Adipocyte (in vitro differentiated cells): ENCODE results near the gene NCKAP5.
A peak's percentile ranks its signal among the peaks of the same experiment; 100 is the strongest.

Experiments
- DNase-seq: peaks from one replicate; pipeline ENCODE4 v3.0.0-alpha.2; 2015; ENCODE audit warnings: low read depth
- H3K27me3 ChIP-seq: replicated peaks from 2 replicates; pipeline ENCODE4 v1.7.0; 2013; ENCODE audit warnings: mild to moderate bottlenecking, low read length, moderate library complexity; ENCODE audit not compliant: control insufficient read depth, insufficient read depth
- H3K36me3 ChIP-seq: 2 replicates; pipeline ENCODE4 v1.7.0; 2013; ENCODE audit warnings: low read length, mild to moderate bottlenecking, moderate library complexity; ENCODE audit not compliant: control insufficient read depth, insufficient read depth, severe bottlenecking
- H3K4me1 ChIP-seq: 2 replicates; pipeline ENCODE4 v1.7.0; 2013; ENCODE audit warnings: mild to moderate bottlenecking, low read length, moderate library complexity; ENCODE audit not compliant: control insufficient read depth, insufficient read depth
- H3K4me3 ChIP-seq: 2 replicates; pipeline ENCODE4 v1.7.0; 2013; ENCODE audit warnings: mild to moderate bottlenecking, low read length, moderate library complexity
- H3K9ac ChIP-seq: 2 replicates; pipeline ENCODE4 v1.7.0; 2013; ENCODE audit warnings: mild to moderate bottlenecking, low read length, moderate library complexity
- H3K9me3 ChIP-seq: 2 replicates; pipeline ENCODE4 v1.7.0; 2013; ENCODE audit warnings: mild to moderate bottlenecking, low read length, moderate library complexity; ENCODE audit not compliant: control insufficient read depth

Gene NCKAP5

DNA sequence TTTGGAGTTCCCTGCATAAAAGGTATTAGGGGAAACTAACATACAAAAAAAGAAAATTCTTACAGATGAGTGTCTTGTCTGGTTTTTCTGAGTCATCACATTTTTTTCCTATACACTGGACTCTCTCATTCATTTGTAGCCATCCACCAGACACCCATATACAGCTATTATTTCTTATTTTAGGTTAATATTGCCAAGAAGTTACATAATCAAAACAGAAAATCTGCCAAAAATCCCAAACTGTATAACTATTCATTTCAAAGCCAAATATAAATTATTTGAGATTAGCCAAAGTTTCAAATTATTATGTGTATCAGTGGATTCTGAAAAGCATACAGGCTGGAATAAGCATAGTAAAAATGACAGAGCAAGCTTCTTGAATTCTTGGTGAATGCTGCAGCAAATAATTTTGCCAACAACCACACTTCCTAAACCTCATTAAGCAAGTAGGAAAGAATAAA lies 191.2 kb downstream of the NCKAP5 start:
- no peak overlapping the region for H3K4me3 ChIP-seq
- peak; percentile 12 for DNase-seq
- no peaks in the 10 kb centered on the region for H3K27me3 ChIP-seq
- peaks cover 15% of the 10 kb centered on the region for H3K4me1 ChIP-seq
- no peak overlapping the region for H3K9ac ChIP-seq
- no peaks in the 10 kb centered on the region for H3K9me3 ChIP-seq
- no peaks in the 10 kb centered on the region for H3K36me3 ChIP-seq

DNA sequence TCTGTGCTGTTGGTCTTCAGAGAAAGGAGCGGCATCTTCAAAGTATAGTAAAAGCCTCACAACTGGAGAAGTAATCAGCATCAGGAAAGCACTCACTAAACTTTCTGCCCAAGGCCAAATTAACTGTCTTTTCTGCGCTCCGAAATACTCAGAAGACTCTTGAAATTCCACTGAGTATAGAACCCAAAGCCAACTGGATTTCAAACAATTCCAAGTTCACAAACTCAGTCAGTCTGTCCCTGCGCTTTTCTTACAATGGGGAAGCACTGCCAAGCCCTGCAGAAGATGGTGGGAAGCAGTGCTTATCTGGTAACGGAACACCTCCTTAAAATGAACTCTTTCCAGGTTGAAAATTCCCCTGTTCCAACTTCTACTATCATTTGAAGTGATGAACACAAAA lies 193.5 kb downstream of the NCKAP5 start:
- no peaks in the 10 kb centered on the region for H3K9me3 ChIP-seq
- H3K36me3 ChIP-seq: no peaks in the 10 kb centered on the region

DNA sequence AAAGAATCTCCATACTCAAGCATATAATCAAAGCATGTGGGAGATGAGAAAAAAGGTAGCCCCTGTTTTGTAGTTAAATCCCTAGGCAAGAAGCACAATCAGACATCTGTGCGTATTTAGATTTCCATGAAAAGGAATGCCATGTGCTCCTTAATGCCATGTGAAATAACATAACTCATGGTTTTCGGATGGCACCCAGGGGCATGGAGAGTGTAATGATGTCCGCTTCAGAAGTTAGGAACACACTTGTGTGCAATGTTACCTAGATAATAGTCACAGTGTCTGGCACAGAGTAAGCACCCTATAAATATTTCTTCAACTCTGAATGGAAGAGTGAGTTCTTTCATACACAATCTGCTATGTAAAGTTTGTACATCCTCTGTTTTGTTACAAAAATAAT lies 197.0 kb downstream of the NCKAP5 start:
- Histone ChIP-seq H3K9ac (no peak overlapping the region), H3K4me1 (no peaks in the 10 kb centered on the region), H3K9me3 (no peaks in the 10 kb centered on the region), H3K36me3 (no peaks in the 10 kb centered on the region), H3K4me3 (no peak overlapping the region), H3K27me3 (no peaks in the 10 kb centered on the region)
- no peak for DNase-seq

More for the DNA sequence above, 193.5 kb downstream of the NCKAP5 start:
- no peak overlapping the region for H3K4me3 ChIP-seq
- no peak overlapping the region for H3K9ac ChIP-seq
- H3K27me3 ChIP-seq: no peaks in the 10 kb centered on the region
- DNase-seq: no peak
- peaks cover 15% of the 10 kb centered on the region for H3K4me1 ChIP-seq

DNA sequence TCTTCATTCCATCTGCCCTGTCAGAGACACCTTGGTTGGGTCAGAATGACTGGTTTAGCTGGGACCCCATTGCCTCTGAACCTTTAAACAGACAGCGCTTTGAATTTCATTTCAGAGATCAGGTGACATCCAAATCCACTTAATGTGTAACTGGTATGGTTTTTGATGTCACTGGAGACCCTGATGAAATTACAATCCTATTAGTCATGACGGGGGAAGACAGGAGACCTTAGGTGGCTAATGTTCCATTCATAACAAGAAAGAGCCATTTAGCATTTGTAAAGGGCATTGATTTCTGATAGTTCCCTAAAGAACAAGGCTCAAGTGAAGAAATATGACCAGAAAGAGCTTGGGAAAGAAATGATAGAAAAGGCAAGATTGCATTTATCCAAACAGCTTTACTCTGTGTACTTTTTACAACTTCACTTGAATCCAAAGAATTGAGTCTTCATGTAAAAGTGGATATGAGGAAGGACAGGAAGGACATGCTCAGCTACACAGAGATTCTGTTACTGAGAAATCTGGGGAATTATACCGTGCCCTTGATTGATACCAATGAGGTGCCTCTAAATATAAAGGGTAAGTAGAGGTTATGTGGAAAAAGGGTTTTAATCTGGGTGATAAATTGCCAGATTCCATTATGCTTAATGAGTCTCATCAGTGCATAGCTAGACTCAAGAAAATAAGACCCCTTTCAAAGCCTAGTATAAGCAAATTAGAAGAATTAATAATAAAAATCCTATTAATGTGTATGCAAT lies 198.2 kb downstream of the NCKAP5 start:
- no peaks in the 10 kb centered on the region for H3K4me1 ChIP-seq

DNA sequence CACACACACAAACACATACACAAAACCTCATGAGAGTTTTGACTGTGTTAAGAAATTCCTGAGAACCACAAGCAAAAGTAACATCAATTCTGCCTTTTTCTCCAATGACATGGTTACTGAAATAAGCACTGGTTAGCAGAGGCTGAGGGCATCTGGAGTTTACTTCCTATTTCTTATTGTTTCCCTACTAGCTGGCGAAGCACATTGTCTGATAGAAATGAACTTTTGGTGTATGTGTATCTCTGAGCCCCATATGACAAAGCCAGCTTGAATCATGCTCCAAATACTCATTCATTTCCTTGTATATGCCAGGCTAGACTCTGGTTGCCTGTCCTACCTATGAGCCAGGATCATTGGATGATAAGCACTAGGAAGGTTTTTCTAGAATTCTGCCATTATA lies 203.1 kb downstream of the NCKAP5 start:
- no peak overlapping the region for H3K4me3 ChIP-seq
- H3K9ac ChIP-seq: no peak overlapping the region
- peaks cover 16% of the 10 kb centered on the region for H3K4me1 ChIP-seq
- no peak for DNase-seq
- H3K9me3 ChIP-seq: no peaks in the 10 kb centered on the region
- H3K27me3 ChIP-seq: no peaks in the 10 kb centered on the region
- no peaks in the 10 kb centered on the region for H3K36me3 ChIP-seq

More for the DNA sequence above, 198.2 kb downstream of the NCKAP5 start:
- H3K9me3 ChIP-seq: no peaks in the 10 kb centered on the region
- no peaks in the 10 kb centered on the region for H3K36me3 ChIP-seq
- H3K9ac ChIP-seq: no peak overlapping the region
- no peak overlapping the region for H3K4me3 ChIP-seq
- H3K27me3 ChIP-seq: no peaks in the 10 kb centered on the region
- DNase-seq: no peak

DNA sequence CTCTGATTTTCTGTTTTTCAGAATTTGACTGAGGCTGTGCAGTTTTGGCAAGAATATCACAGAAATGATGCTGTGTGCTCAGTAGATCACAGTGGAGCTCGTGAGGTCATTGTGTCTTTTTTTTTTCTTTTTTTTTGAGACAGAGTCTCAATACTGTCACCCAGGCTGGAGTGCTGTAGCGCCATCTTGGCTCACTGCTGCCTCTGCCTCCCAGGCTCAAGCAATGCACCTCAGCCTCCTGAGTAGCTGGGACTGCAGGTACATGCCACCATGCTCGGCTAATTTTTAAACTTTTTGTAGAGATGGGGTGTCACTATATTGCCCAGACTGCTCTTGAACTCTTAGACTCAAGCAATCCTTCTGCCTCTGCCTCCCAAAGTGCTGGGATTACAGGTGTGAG lies 203.6 kb downstream of the NCKAP5 start:
- Histone ChIP-seq H3K36me3 (no peaks in the 10 kb centered on the region), H3K4me3 (no peak overlapping the region), H3K4me1 (peaks cover 16% of the 10 kb centered on the region), H3K27me3 (no peaks in the 10 kb centered on the region), H3K9ac (no peak overlapping the region), H3K9me3 (no peaks in the 10 kb centered on the region)
- DNase-seq: no peak

DNA sequence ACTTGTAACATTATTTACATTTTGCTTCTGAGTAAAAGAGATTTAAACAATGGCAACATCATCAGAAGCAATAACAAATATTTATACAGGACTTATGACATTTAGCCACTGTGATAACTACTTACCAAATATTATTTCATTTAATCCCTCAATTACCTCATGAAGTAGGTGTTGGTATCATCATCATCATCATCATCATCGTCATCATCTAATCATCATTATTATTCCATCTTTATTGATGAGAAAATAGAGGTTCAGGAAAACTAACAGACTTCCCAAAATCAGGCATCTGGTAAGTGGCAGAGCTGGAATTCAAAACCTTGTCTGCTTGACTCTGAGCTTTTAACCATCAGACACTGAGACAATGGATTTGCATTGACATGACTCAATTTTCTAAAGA lies 204.4 kb downstream of the NCKAP5 start:
- Histone ChIP-seq H3K9me3 (no peaks in the 10 kb centered on the region), H3K36me3 (no peaks in the 10 kb centered on the region), H3K27me3 (no peaks in the 10 kb centered on the region), H3K4me3 (no peak overlapping the region), H3K4me1 (peaks cover 16% of the 10 kb centered on the region), H3K9ac (no peak overlapping the region)
- DNase-seq: no peak

DNA sequence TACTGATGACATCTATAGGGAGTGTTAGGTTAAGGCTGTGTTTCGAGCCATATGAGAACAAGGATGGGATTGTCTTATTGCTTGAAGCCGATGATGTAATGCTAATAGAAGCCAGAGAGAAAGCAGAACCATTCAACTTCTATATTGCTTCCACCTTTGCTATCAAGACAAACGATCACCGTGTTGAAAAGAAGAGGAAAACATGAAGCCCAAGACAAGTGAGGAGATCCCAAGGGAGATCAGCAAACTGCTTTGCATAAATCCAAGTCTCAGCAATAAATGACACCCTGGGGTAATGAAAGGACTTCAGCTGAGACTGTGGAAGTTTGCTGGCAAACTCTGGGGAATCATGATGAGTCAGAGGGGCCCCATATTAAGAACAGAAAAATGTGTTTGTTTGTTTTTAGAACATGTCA lies 206.2 kb downstream of the NCKAP5 start:
- Histone ChIP-seq H3K27me3 (no peaks in the 10 kb centered on the region), H3K36me3 (no peaks in the 10 kb centered on the region), H3K4me1 (peaks cover 16% of the 10 kb centered on the region), H3K9ac (no peak overlapping the region), H3K4me3 (peak overlapping the region; percentile 53), H3K9me3 (no peaks in the 10 kb centered on the region)
- DNase-seq: peak; percentile 60

DNA sequence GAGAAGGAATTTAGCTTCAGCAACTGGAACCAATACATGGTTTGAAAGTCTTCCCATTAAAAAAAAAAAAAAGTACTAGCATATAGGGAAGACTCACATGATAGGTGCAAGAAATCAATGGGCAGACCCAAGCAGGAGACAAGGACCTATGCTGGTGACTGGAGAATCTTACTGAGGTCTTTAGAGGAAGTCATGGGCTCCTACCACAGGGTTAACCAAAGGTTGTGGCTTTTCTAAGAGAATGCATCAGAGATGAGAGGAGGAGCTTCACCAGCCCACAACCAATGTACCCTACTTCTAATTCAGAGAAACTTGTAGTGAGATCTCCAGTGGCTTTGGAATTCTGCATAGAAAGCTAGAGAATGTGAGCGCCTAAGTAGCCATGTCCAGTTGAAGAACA lies 207.4 kb downstream of the NCKAP5 start:
- Histone ChIP-seq H3K9me3 (no peaks in the 10 kb centered on the region), H3K9ac (no peak overlapping the region), H3K4me3 (no peak overlapping the region), H3K36me3 (no peaks in the 10 kb centered on the region), H3K27me3 (no peaks in the 10 kb centered on the region), H3K4me1 (peaks cover 16% of the 10 kb centered on the region)
- DNase-seq: no peak

DNA sequence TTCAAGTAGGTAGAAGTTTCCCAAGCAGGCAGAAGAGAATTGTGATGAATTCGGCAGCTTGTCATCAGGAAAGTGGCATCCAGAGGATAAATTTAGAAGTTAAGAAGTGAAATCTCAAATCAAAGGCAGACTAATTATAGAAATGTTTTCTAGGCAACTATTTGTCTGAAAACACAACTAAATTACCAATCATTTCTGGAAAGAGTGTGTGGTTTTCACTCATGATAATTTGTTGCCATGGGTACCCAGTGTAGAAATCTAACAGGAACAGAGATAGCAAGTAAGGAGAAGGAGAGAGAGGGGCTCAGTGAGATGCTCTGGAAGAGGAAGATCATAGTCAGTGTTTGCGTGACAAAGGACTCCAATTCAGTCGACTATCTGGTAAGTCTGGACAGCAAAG lies 208.1 kb downstream of the NCKAP5 start:
- no peaks in the 10 kb centered on the region for H3K9me3 ChIP-seq
- peaks cover 16% of the 10 kb centered on the region for H3K4me1 ChIP-seq
- no peak for DNase-seq
- H3K9ac ChIP-seq: no peak overlapping the region
- no peak overlapping the region for H3K4me3 ChIP-seq
- H3K36me3 ChIP-seq: no peaks in the 10 kb centered on the region
- no peaks in the 10 kb centered on the region for H3K27me3 ChIP-seq

DNA sequence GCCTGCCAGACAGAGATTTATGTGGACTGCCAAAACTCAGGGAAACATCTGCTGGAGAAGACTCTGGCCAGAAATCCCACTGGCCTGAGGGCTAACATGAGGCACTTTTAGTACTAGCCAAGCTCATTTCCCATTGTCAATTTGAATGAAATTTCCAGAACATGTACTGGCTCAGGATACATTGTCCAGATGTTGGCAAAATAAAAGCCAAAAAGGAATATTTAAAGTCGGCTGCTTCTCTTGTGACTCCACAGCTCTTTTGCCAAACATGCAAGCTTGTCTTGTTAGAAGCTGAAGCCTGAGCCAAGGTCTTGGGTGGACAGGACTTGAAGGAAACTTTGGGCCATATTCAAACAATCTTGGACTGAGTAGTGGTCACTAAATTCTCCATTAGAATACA lies 215.5 kb downstream of the NCKAP5 start:
- no peaks in the 10 kb centered on the region for H3K36me3 ChIP-seq
- H3K4me1 ChIP-seq: no peaks in the 10 kb centered on the region
- no peak overlapping the region for H3K4me3 ChIP-seq
- H3K27me3 ChIP-seq: no peaks in the 10 kb centered on the region
- no peaks in the 10 kb centered on the region for H3K9me3 ChIP-seq
- DNase-seq: no peak
- no peak overlapping the region for H3K9ac ChIP-seq

DNA sequence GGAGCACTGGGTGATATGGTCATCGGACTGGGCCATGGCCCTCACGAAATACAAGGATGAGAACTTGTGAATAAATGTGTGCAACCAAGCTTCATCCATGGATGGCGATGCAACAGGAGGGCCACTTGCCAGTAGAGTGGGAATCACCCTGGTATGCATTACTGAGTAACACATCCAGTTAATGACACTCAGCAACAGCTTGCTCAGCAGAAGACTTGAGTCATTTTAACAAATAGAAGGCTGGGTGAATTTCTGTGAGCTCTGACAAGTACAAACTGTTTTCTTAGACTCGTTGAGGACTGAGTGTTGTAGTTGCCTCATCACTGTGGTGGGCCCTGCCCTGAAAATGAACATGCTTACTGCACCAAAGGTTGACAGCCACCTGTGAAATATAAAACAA lies 221.6 kb downstream of the NCKAP5 start:
- no peaks in the 10 kb centered on the region for H3K36me3 ChIP-seq
- H3K4me1 ChIP-seq: peaks cover 3% of the 10 kb centered on the region
- H3K27me3 ChIP-seq: no peaks in the 10 kb centered on the region
- no peaks in the 10 kb centered on the region for H3K9me3 ChIP-seq
- DNase-seq: peak; percentile 48
- H3K9ac ChIP-seq: no peak overlapping the region
- H3K4me3 ChIP-seq: no peak overlapping the region
